Measurements from ENCODE around the gene ARHGAP6.
A peak's percentile ranks its signal among the peaks of the same experiment; 100 is the strongest.

Gene ARHGAP6

DNA sequence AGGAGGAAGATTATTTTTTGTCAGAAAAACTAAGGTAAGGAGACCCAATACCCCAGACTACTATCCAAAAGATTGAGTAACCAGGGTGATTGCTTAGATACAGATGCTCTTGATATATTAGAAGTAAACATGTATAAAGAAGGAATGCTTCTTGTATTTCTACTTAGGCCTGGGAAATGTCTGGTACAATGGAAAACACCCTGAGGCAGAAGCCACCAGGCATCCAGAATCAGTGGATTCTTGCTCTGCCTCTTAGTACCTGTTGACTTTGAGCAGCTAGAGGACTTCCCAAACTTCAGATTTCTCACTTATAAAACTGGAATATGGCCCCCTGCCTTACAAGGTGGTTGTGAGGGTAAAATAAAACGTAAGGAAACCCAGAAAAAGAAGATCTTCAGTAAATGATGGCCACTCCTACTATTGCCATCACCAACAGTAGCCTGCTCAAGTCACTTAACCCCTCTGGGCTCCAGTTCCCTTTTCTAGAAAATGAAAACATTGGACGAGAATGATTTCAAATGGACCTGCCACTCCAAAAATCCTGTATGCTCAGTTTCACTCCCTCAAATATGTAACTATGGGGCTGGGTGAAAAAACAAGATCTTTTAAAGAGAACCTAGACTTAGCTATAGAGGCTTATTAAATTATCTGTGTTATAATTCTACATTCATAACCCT lies 315.9 kb downstream of the ARHGAP6 start:
- H3K27ac ChIP-seq = peak overlapping the region; percentile 80
- TF ChIP-seq, protein P1, sequence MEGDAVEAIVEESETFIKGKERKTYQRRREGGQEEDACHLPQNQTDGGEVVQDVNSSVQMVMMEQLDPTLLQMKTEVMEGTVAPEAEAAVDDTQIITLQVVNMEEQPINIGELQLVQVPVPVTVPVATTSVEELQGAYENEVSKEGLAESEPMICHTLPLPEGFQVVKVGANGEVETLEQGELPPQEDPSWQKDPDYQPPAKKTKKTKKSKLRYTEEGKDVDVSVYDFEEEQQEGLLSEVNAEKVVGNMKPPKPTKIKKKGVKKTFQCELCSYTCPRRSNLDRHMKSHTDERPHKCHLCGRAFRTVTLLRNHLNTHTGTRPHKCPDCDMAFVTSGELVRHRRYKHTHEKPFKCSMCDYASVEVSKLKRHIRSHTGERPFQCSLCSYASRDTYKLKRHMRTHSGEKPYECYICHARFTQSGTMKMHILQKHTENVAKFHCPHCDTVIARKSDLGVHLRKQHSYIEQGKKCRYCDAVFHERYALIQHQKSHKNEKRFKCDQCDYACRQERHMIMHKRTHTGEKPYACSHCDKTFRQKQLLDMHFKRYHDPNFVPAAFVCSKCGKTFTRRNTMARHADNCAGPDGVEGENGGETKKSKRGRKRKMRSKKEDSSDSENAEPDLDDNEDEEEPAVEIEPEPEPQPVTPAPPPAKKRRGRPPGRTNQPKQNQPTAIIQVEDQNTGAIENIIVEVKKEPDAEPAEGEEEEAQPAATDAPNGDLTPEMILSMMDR (conservative IDR thresholded peaks at IDR 0.05) = no peak

DNA sequence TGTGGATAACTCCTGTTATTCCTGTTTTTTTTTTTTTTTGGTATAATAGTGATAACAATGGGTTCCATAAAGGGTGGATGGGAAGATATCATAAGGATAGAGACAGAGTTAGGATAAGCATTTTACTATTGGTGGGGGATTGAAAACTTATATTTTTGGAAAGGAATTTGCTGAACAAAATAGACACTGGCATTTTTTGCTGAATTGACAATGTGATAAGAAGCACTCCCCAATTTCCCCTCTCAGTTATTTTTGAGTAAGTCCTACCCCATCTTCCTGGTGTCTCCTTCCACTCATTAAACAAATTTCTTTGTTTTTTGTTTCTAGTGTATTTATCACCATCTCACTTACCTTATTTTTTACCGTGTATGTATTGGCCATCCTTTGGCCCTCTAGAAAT lies 316.7 kb downstream of the ARHGAP6 start:
- TF ChIP-seq, protein P1 (conservative IDR thresholded peaks at IDR 0.05) = no peak
- H3K27ac ChIP-seq = no peak overlapping the region

DNA sequence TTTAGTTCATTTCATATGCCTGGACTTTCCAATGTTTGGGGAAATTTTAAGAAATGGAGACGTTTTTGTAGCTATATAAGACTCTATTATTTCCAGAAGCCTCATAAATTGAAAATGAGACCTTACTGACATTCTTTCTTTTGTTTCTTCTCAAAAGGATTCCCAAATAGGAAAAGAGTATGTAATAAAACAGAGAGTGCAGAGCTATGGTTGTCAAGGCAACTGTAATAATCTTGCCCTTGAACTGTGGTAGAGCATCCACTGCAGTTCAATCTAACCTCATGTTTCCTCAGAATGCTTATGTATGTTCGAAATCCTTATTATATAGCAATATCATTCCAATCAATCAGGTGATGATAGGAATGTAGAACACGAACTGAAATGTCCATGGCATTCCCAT lies 318.4 kb downstream of the ARHGAP6 start:
- TF ChIP-seq, protein P1 (conservative IDR thresholded peaks at IDR 0.05) = no peak
- H3K27ac ChIP-seq = no peak overlapping the region

DNA sequence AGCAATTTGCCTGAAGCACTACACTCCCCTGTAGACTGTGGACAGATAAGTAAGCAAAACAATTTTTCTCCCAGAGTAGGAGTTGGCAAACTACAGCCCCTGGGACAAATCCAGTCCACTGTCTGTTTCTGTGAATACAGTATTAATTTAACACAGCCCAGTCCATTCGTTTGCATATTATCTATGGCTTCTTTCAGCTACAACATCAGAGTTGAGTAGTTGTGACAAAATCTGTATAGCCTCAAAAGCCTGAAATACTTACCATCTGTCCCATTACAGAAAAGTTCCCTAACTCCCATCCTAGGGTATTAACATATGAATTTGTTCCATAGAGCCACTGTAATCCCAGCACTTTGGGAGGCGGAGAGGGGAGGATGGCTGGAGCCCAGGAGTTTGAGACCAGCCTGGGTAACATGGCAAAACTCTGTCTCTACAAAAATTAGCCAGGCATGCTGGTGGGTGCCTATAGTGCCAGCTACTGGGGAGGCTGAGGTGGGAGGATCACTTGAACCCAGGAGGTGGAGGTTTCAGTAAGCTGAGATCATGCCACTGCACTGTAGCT lies 319.5 kb downstream of the ARHGAP6 start:
- TF ChIP-seq, protein P1 (conservative IDR thresholded peaks at IDR 0.05) = no peak
- no peak overlapping the region for H3K27ac ChIP-seq

DNA sequence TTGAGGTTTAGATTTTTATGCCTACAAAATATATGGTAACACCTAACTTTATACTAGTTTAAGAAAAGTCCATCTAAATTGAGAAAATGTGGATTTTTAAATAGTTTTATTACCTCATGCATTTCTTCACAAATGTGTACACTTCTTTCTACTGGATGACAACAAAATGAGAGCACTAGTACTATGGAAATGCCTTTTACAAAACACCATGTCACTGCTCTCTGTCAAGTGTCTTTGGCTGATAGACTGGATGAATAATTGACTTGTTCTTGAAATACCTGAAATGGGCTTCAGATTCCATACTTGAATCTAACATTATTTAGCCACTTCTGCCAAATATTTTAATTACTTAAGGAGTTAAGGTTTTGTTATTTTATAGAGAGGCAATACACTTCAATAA lies 323.0 kb downstream of the ARHGAP6 start:
- TF ChIP-seq, protein P1 (conservative IDR thresholded peaks at IDR 0.05) = no peak
- H3K27ac ChIP-seq = no peak overlapping the region

DNA sequence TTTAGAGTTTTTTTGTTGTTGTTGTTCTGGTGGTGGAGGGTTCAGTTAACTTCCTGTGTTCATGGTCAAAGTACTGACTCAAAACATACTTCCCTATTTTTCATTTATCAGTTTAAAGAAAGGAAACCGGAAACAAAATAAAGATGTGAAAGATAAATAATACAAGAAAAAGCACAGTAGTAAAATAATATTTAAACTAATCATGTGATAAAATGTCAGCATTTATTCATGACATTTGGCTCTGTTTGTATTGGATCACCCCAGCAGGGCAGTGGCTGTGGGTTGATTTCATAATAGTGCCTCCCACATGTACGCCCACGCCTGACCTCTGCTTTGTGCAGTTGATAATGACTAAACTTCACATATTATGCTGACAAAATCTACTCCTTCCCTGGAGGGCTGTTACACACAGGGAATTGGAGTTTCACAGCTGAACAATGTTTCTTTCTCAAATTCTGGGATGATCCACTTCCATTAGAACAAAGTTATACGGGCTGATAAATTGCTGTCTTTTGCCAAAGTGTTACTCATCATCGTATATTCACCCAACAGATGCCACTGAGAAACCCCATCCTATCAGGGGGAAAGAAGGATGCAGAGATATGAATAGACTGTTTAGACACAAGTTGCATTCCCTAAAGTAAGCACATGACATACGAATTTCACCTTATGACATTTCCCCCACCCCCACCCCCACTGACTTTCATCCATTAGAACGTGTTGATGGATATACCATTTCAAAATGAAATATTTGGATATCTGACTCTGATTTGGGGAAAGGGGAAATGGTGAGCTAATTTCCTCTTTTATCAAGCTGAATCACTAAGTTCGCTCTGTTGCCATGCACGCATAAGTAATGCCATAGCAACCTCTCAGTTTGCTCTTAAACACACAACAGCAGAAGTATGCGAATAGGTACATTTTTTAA lies 324.2 kb downstream of the ARHGAP6 start:
- TF ChIP-seq, protein P1 (conservative IDR thresholded peaks at IDR 0.05) = no peak
- H3K27ac ChIP-seq = no peak overlapping the region

All from VCaP (cell line).